ENCODE results near the gene TMCC1.
"Not testable (repeated sequence)": the region's sequence is repeated elsewhere in the genome, so short reads cannot be mapped to it uniquely, and the experiment has no call there.

The TMCC1 gene

GRCh38 chr3:129890891-129891290, 2.6 kb downstream of the TMCC1 start:
- no peak for DNase-seq

DNA sequence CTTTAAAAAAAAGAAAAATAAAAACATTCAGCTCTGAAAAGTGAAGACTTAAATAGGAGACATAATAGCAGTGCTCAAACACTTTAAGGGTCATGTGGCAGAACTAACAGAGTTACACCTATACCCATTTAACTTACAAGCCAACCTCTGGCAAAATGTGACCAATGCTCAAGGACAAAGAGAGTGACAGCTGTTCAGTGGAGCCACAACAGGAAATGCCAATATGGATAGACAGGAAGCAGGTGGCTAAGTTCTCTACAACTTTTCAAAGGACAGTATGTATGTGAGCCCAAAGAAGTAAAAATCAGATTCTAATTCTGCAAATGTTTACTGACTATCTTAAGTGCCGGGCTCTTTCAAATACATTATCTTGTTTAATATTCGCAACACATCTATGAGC, 3.4 kb downstream of the TMCC1 start:
- DNase-seq: no peak

DNA sequence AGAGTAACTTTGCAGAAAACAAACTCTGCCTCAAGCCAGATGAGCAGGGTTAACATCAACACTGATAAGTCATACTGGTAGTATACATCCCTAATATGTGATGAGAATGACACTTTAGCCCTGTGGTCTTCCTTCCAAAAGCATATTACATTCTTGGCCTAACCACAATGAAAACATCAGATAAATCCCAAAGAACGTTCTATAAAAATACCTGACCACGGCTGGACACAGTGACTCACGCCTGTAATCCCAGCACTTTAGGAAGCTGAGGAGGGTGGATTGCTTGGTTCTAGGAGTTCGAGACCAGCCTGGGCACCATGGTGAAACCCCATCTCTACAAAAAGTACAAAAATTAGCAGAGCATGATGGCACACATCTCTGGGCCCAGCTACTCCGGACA, 4.7 kb downstream of the TMCC1 start:
- no peak for DNase-seq

- no peak for DNase-seq
These were observed 12.2 kb downstream of the TMCC1 start for GRCh38 chr3:129881261-129881660.

GRCh38 chr3:129878355-129878754, 15.2 kb downstream of the TMCC1 start:
- DNase-seq: no peak

DNA sequence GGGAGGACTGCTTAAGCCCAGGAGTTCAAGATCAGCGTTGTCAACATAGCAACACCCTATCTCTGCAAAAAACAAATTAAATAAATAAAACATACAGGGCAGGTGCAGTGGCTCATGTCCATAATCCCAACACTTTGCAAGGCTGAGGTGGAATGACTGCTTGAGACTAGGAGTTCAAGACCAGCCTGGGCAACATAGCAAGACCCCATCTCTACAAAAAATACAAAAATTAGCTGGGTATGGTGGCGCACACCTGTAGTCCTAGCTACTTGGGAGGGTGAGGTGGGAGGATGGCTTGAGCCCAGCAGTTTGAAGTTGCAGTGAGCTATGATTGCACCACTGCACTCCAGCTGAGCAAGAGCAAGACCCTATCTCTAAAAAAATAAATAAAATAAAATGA, 19.0 kb downstream of the TMCC1 start:
- not testable (repeated sequence) for DNase-seq

DNA sequence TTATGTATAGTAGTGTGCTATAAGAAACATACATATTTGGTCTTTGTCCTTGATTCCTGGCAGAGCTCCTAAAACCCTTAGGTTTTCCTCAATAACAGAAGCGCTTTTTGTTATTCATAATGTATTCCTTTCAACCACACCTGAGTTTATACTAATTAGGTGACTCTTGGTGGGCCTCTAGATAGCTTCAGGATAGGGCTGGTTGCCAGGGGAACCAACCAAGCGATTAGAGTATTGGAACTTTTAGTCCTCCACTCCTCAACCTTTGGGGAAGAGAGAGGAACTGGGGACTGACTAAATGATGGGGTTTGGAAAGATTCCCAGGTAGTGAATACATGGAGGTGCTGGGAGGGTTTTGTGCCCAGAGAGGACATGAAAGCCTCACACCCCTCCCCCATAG, 24.6 kb downstream of the TMCC1 start:
- no peak for DNase-seq

DNA sequence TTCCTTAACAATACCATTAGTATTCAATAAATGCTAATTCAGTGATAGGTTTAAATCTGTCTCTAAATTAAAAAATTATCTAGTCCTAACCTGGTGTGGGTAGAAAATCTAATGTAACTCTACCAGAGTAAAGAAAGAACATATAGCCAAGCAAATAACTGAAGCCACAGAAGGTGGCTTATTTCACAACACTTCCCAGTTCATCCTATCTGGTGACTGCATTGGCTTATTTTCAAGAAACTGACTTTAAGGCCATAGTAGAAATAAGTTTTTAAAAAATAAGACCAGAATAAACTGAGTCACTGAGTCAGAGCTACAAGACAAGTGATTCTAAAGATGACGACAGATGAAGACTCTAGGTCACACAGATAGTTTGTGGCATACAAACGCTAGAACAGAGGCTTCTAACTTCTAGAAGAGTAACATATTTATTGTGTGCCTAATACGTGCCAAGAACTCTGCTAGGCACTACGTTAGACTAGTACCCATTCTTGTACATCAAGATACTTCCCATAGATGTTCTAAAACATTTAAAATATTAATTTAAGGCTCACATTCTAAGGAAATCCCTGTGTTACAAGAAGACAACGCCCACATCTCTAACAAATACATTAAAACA, 25.9 kb downstream of the TMCC1 start:
- no peak for DNase-seq

- no peak for DNase-seq
These were observed 27.7 kb downstream of the TMCC1 start for GRCh38 chr3:129865806-129866205.

- no peak for DNase-seq
These were observed 29.0 kb downstream of the TMCC1 start for GRCh38 chr3:129864519-129864918.

- no peak for DNase-seq
These were observed 34.2 kb downstream of the TMCC1 start for GRCh38 chr3:129859272-129859671.

DNA sequence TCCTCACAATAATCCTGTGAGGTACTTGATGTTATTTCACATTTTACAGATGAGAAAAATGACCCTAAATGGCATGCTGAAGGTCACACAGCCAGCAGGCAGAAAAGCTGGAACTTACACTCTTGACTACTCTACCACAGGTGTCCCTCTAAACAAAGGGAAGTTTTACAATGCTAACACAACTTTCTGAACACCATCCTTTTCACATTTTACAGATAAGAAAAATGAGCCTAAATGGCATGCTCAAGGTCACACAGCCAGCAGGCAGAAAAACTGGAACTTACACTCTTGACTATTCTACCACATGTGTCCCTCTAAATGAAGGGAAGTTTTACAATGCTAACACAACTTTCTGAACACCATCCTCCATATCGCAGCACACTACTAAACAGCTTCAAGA, 35.6 kb downstream of the TMCC1 start:
- DNase-seq: no peak

GRCh38 chr3:129856790-129857189, 36.7 kb downstream of the TMCC1 start:
- not testable (repeated sequence) for DNase-seq

- DNase-seq: no peak
These were observed 37.6 kb downstream of the TMCC1 start for GRCh38 chr3:129855832-129856419.

DNA sequence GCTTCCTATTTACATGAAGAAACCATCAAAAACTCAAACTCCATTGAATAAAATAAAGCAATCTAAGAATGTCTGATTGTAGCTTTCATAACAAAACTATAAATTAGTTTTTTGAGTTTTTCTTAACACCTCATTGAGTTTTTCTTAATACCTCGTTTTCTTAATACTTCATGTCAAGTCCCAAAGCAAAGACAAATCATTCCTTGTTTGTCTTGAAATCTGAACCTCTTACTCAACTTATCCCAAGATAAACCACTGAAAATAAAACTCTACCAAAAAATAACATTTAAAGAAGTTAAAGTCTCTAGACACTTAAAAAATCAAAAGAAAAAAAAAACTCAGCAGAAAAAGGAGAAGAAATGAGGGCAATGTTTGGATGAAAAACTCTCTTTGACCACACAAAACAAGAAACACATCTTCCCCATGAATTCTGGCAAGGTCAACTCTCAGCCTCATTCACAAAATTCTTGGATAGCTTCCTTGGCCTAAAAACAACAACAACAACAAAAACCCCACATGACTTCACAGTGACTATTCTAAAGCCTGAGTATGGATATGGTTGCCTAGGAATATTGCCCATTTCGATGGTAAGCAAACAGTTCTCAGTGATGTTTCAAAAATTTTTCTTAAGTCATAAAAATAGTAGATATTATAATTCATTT, 38.2 kb downstream of the TMCC1 start:
- DNase-seq: no peak

DNA sequence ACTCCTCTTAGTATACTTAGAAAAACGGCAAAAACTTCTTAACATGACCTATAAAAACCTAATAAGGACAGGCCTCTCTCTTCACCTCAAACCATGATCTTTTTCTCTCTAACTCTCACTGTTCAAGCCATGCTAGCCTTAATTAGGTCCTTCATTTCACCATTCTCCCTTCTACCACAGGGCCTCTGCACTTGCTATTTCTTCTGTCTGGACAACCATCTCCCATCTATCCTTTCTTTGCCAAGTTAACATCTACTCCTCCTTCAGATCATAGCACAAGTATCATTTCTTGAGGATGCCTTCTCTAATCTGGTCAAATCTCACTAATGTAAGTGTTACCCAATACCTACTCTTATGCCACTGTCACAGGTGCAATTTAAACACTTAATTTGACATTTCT, 39.1 kb downstream of the TMCC1 start:
- DNase-seq: no peak

GRCh38 chr3:129845956-129846355, 47.6 kb downstream of the TMCC1 start:
- no peak for DNase-seq

DNA sequence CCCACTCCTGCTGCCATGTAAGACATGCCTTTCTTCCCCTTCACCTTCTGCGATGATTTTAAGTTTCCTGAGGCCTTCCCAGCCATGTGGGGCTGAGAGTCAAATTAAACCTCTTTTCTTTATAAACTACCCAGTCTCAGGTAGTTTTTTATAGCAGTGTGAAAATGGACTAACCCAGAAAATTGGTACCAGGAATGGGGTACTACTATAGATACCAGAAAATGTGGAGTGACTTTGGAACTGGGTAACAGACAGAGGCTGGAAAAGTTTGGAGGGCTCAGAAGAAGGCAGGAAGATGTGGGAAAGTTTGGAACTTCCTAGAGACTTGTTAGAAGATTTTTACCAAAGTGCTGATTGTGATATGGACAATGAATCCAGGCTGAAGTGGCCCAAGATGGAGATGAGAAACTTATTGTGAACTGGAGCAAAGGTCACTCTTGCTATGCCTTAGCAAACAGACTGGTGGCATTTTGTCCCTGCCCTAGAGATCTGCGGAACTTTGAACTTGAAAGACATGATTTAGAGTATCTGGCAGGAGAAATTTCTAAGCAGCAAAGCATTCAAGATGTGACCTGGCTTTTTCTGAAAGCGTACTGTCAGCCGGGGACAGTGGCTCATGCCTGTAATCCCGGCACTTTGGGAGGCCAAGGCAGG, 52.7 kb downstream of the TMCC1 start:
- no peak for DNase-seq

- no peak for DNase-seq
These were observed 55.4 kb downstream of the TMCC1 start for GRCh38 chr3:129838086-129838485.

DNA sequence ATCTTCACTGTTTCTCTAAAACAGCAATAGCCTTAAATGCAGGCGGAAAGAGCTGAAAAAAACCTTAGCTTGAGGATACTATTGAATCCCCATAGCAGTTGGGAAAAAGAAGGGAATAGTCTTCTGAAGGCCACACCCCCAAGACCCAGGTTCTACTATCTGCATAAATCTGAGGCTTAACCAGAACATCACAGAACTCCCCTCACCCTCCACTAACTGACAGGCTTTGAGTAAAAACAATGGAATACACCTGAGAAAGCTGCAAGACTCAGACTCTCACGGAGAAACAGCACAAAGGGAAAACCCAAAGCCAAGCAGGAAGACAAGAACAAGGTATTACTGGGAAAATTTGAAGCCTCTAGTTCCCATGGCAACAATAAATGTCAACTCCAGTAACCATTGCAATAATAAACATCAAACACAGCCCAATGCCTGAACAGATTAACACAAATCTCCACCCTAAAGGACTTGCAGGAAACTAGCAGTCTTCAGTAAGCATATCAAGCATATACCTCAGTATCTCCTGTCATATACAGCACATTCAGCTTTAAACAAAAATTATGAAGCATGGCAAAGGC, 56.4 kb downstream of the TMCC1 start:
- no peak for DNase-seq

GRCh38 chr3:129836381-129837064, 57.0 kb downstream of the TMCC1 start:
- DNase-seq: no peak

DNA sequence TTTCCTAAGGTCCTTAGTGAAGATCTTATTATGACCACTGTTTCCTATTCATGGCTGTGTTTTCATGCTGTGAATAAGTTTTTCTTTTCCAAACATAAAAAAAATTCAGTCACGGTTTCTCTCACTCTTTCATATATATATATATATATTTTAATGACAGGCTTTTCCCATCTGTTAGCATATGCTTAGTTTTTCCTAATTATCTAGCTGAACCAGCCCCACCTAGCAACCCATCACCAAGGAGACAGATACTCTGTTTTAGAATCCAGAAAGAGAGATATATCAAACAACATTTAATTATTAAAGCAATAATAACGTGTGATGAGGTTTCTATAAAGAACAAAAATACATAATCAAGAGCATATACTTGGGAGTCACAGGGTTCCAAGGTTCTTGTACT, 58.3 kb downstream of the TMCC1 start:
- no peak for DNase-seq

- DNase-seq: no peak
These were observed 58.9 kb downstream of the TMCC1 start for GRCh38 chr3:129834580-129834979.

Data from activated effector memory CD4-positive, alpha-beta T cell treated with Interleukin-2 at 50 U/mL for 16 hours (primary cell).